Liver (tissue), 9 donors: Measurements from ENCODE around the gene SGO2. TPM values are rescaled to one million over a fixed set of nuclear protein-coding genes. Genes with fewer than 3 reads are reported as not detected.

Experiments
- DNase-seq: peaks from one replicate; pipeline ENCODE4 v3.0.0-alpha.2; 2017; ENCODE audit warnings: low spot score
- H3K27ac ChIP-seq, 2 donors: one replicate each; pipeline ENCODE4 v1.7.0; 2013; ENCODE audit warnings: inconsistent platforms in 2 of 2, low read length in 2 of 2, control low read depth in 1 of 2, low read depth in 1 of 2, mild to moderate bottlenecking in 1 of 2
- H3K27me3 ChIP-seq, 4 donors: one replicate each; pipeline versions ENCODE4 v1.6.1 to v1.7.0; 2013; ENCODE audit warnings: low read length in 3 of 4, inconsistent platforms in 1 of 4, mild to moderate bottlenecking in 1 of 4, moderate library complexity in 1 of 4; ENCODE audit not compliant: control insufficient read depth in 4 of 4, insufficient read depth in 4 of 4
- H3K36me3 ChIP-seq, 4 donors: one replicate each; pipeline versions ENCODE4 v1.6.1 to v1.7.0; 2013; ENCODE audit warnings: low read length in 3 of 4, mild to moderate bottlenecking in 3 of 4, low read depth in 1 of 4, moderate library complexity in 1 of 4; ENCODE audit not compliant: control insufficient read depth in 4 of 4, insufficient read depth in 3 of 4
- H3K4me1 ChIP-seq, 4 donors: one replicate each; pipeline versions ENCODE4 v1.6.1 to v1.7.0; 2013; ENCODE audit warnings: low read length in 3 of 4, mild to moderate bottlenecking in 3 of 4, moderate library complexity in 1 of 4; ENCODE audit not compliant: control insufficient read depth in 4 of 4, insufficient read depth in 4 of 4
- H3K4me3 ChIP-seq, 3 donors: one replicate each; pipeline versions ENCODE4 v1.6.1 to v1.7.0; 2013; ENCODE audit warnings: low read length in 3 of 3, control low read depth in 1 of 3, low read depth in 1 of 3, mild to moderate bottlenecking in 1 of 3
- H3K9ac ChIP-seq, 2 donors: one replicate each; pipeline ENCODE4 v1.7.0; 2013; ENCODE audit warnings: low read length in 2 of 2, mild to moderate bottlenecking in 2 of 2, moderate library complexity in 2 of 2, control low read depth in 1 of 2, low read depth in 1 of 2
- H3K9me3 ChIP-seq, 4 donors: one replicate each; pipeline versions ENCODE4 v1.6.1 to v1.7.0; 2013; ENCODE audit warnings: low read length in 3 of 4; ENCODE audit not compliant: control insufficient read depth in 4 of 4
- ATF3 ChIP-seq: IDR thresholded peaks from 2 replicates; pipeline ENCODE4 v1.6.1; 2016; ENCODE audit warnings: antibody characterized with exemption
- EGR1 ChIP-seq, 2 donors: IDR thresholded peaks; 2 replicates each; pipeline ENCODE4 v1.6.1; 2016 to 2018; ENCODE audit warnings: antibody characterized with exemption in 2 of 2, low read depth in 2 of 2
- FOXA1 ChIP-seq: IDR thresholded peaks from 2 replicates; pipeline ENCODE4 v1.6.1; 2016; ENCODE audit warnings: antibody characterized with exemption
- FOXA2 ChIP-seq: IDR thresholded peaks from 2 replicates; pipeline ENCODE4 v1.6.1; 2016; ENCODE audit warnings: antibody characterized with exemption
- GABPA ChIP-seq, 2 donors: IDR thresholded peaks in 1 of 2; conservative IDR thresholded peaks in 1 of 2; 2 replicates each; pipeline ENCODE4 v1.6.1; 2016; ENCODE audit warnings: antibody characterized with exemption in 2 of 2, mild to moderate bottlenecking in 1 of 2, moderate library complexity in 1 of 2
- HNF4A ChIP-seq, 2 donors: conservative IDR thresholded peaks; 2 replicates each; pipeline ENCODE4 v1.6.1; 2016; ENCODE audit warnings: antibody characterized with exemption in 2 of 2, mild to moderate bottlenecking in 2 of 2
- HNF4G ChIP-seq: IDR thresholded peaks from 2 replicates; pipeline ENCODE4 v1.6.1; 2016; ENCODE audit warnings: antibody characterized with exemption
- JUND ChIP-seq, 2 donors: IDR thresholded peaks; 2 replicates each; pipeline ENCODE4 v1.6.1; 2016; ENCODE audit warnings: antibody characterized with exemption in 2 of 2
- MAX ChIP-seq: IDR thresholded peaks from 2 replicates; pipeline ENCODE4 v1.6.1; 2016; ENCODE audit warnings: antibody characterized with exemption
- NR2F2 ChIP-seq: IDR thresholded peaks from 2 replicates; pipeline ENCODE4 v1.6.1; 2016; ENCODE audit warnings: antibody characterized with exemption
- RAD21 ChIP-seq, 2 donors: IDR thresholded peaks; 2 replicates each; pipeline ENCODE4 v1.6.1; 2016; ENCODE audit warnings: antibody characterized with exemption in 2 of 2, mild to moderate bottlenecking in 2 of 2
- RXRA ChIP-seq, 2 donors: IDR thresholded peaks; 2 replicates each; pipeline ENCODE4 v1.6.1; 2017 to 2018; ENCODE audit warnings: antibody characterized with exemption in 2 of 2, mild to moderate bottlenecking in 1 of 2
- SP1 ChIP-seq: IDR thresholded peaks from 2 replicates; pipeline ENCODE4 v1.6.1; 2018; ENCODE audit warnings: antibody characterized with exemption, mild to moderate bottlenecking
- TAF1 ChIP-seq: conservative IDR thresholded peaks from 2 replicates; pipeline ENCODE4 v1.6.1; 2016; ENCODE audit warnings: antibody characterized with exemption, mild to moderate bottlenecking
- YY1 ChIP-seq: IDR thresholded peaks from 2 replicates; pipeline ENCODE4 v1.6.1; 2016; ENCODE audit warnings: antibody characterized with exemption, mild to moderate bottlenecking
- WGBS: extraction: QIAGEN DNeasy Blood & Tissue Kit; methylation state at CpG from one replicate; pipeline ENCODE4 v1.1.7; 2013; 5-methylcytosine and 5-hydroxymethylcytosine counted together
- polyA plus RNA-seq, 2 donors: library from polyadenylated mRNA; stranded (reverse) in 1 of 2; unstranded in 1 of 2; fragments of 200-250 nt in 1 of 2; fragments of >200 nt in 1 of 2; fragmentation: Nextera tagmentation in 1 of 2; extraction: Ambion mirVana in 1 of 2; gene quantifications; one replicate each; pipeline versions ENCODE4 v1.2.1 to v1.2.3, GENCODE V29; 2013 to 2015
- total RNA-seq, 2 donors: library from RNA; depleted of rRNA; stranded (reverse); fragments of >200 nt; gene quantifications; one replicate each; pipeline ENCODE4 v1.2.3, GENCODE V29; 2014
- TF ChIP-seq, protein P1 (sequence below): IDR thresholded peaks from 2 replicates; pipeline ENCODE4 v1.6.1; 2016; ENCODE audit warnings: antibody characterized with exemption
- TF ChIP-seq, protein P2 (sequence below): IDR thresholded peaks from 2 replicates; pipeline ENCODE4 v1.6.1; 2016; ENCODE audit warnings: antibody characterized with exemption, mild to moderate bottlenecking
- TF ChIP-seq, protein P3 (sequence below): fragments of 150-350 bp; IDR thresholded peaks from 2 replicates; pipeline ENCODE4 v1.5.1; 2017; ENCODE audit warnings: improper control_type of control experiment, low read depth, low read length; ENCODE audit not compliant: missing input control
- donor health status: healthy.
- donor health status: healthy.
- donor health status: healthy.
- donor health status: healthy.
- donor health status: healthy.

The SGO2 gene
- total and polyA plus RNA-seq, 4 donors, result 0.58 to 14.9 (median 0.77) TPM

DNA sequence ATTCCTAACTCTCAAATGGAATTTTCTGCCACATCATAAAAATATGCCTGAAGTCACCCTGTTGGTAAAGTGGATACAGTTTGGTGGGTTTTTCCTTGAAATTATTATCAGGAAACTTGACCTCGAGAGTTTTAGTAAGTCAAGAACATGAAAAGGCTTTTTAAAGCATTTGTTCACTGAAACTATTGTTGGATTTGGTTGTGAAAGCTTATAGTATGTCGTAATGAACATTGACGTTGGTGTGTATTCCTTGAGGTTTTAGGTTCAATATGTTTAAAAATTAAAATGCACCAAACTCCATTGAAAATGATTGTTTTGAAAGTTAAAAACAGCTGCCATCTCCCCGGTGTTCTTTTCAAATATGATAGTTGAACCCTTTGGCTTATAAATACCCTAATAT lies 90.6 kb downstream of the SGO2 start:
- Histone ChIP-seq H3K9ac (peak overlapping the region in 1 of 2 donors; percentile 89), H3K27ac (peak overlapping the region; percentile 69 to 92)

GRCh38 chr2:200617156-200618053 lies 91.4 kb downstream of the SGO2 start:
- Histone ChIP-seq H3K36me3 (peaks cover 3 to 52% (median 33%) of the 10 kb centered on the region in 4 donors), H3K4me3 (no peak overlapping the region), H3K9ac (no peak overlapping the region), H3K9me3 (no peaks in the 10 kb centered on the region), H3K27ac (peak overlapping the region; percentile 69 to 92), H3K27me3 (no peaks in the 10 kb centered on the region), H3K4me1 (peaks cover 8 to 71% (median 42%) of the 10 kb centered on the region in 4 donors)
- no peak for TF ChIP-seq TAF1
- no peak for TF ChIP-seq ATF3
- no peak for TF ChIP-seq HNF4G
- TF ChIP-seq JUND (IDR thresholded peaks at IDR 0.05), result no peak
- TF ChIP-seq SP1, result no peak
- no peak for TF ChIP-seq RXRA (IDR thresholded peaks at IDR 0.05)
- TF ChIP-seq, protein P1, sequence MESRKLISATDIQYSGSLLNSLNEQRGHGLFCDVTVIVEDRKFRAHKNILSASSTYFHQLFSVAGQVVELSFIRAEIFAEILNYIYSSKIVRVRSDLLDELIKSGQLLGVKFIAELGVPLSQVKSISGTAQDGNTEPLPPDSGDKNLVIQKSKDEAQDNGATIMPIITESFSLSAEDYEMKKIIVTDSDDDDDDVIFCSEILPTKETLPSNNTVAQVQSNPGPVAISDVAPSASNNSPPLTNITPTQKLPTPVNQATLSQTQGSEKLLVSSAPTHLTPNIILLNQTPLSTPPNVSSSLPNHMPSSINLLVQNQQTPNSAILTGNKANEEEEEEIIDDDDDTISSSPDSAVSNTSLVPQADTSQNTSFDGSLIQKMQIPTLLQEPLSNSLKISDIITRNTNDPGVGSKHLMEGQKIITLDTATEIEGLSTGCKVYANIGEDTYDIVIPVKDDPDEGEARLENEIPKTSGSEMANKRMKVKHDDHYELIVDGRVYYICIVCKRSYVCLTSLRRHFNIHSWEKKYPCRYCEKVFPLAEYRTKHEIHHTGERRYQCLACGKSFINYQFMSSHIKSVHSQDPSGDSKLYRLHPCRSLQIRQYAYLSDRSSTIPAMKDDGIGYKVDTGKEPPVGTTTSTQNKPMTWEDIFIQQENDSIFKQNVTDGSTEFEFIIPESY, result no peak
- TF ChIP-seq RAD21 (IDR thresholded peaks at IDR 0.05), result no peak
- TF ChIP-seq YY1, result no peak
- no peak for TF ChIP-seq MAX
- TF ChIP-seq, protein P2, sequence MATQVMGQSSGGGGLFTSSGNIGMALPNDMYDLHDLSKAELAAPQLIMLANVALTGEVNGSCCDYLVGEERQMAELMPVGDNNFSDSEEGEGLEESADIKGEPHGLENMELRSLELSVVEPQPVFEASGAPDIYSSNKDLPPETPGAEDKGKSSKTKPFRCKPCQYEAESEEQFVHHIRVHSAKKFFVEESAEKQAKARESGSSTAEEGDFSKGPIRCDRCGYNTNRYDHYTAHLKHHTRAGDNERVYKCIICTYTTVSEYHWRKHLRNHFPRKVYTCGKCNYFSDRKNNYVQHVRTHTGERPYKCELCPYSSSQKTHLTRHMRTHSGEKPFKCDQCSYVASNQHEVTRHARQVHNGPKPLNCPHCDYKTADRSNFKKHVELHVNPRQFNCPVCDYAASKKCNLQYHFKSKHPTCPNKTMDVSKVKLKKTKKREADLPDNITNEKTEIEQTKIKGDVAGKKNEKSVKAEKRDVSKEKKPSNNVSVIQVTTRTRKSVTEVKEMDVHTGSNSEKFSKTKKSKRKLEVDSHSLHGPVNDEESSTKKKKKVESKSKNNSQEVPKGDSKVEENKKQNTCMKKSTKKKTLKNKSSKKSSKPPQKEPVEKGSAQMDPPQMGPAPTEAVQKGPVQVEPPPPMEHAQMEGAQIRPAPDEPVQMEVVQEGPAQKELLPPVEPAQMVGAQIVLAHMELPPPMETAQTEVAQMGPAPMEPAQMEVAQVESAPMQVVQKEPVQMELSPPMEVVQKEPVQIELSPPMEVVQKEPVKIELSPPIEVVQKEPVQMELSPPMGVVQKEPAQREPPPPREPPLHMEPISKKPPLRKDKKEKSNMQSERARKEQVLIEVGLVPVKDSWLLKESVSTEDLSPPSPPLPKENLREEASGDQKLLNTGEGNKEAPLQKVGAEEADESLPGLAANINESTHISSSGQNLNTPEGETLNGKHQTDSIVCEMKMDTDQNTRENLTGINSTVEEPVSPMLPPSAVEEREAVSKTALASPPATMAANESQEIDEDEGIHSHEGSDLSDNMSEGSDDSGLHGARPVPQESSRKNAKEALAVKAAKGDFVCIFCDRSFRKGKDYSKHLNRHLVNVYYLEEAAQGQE, result no peak
- TF ChIP-seq HNF4A (conservative IDR thresholded peaks at IDR 0.05), result no peak
- TF ChIP-seq NR2F2, result no peak
- TF ChIP-seq FOXA1, result no peak
- TF ChIP-seq, protein P3, sequence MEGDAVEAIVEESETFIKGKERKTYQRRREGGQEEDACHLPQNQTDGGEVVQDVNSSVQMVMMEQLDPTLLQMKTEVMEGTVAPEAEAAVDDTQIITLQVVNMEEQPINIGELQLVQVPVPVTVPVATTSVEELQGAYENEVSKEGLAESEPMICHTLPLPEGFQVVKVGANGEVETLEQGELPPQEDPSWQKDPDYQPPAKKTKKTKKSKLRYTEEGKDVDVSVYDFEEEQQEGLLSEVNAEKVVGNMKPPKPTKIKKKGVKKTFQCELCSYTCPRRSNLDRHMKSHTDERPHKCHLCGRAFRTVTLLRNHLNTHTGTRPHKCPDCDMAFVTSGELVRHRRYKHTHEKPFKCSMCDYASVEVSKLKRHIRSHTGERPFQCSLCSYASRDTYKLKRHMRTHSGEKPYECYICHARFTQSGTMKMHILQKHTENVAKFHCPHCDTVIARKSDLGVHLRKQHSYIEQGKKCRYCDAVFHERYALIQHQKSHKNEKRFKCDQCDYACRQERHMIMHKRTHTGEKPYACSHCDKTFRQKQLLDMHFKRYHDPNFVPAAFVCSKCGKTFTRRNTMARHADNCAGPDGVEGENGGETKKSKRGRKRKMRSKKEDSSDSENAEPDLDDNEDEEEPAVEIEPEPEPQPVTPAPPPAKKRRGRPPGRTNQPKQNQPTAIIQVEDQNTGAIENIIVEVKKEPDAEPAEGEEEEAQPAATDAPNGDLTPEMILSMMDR, result no peak
- no peak for TF ChIP-seq FOXA2
- TF ChIP-seq EGR1 (IDR thresholded peaks at IDR 0.05; ENCODE audit: low read depth in 2 of 2), result no peak
- TF ChIP-seq GABPA (IDR thresholded peaks at IDR 0.05 in 1 of 2, conservative IDR thresholded peaks at IDR 0.05 in 1 of 2), result no peak
- 59% methylated on average over 6 of the region's 6 CpGs for WGBS
- DNase-seq, result no peak

More for the DNA sequence above, 90.6 kb downstream of the SGO2 start:
- Histone ChIP-seq H3K27me3 (no peaks in the 10 kb centered on the region), H3K36me3 (peaks cover 3 to 52% (median 34%) of the 10 kb centered on the region in 4 donors), H3K4me1 (peaks cover 8 to 69% (median 48%) of the 10 kb centered on the region in 4 donors), H3K9me3 (no peaks in the 10 kb centered on the region), H3K4me3 (no peak overlapping the region)
- TF ChIP-seq FOXA2, result no peak
- TF ChIP-seq, protein P3, result peak; percentile 0
- no peak for DNase-seq
- 48% methylated on average over 4 of the region's 4 CpGs for WGBS
